LNCAP (cell line): Measurements from ENCODE around the gene PDF.

Experiments used
- CTCF ChIP-seq: fragments of 450-650 bp; IDR thresholded peaks from 2 replicates; pipeline ENCODE4 v1.5.1; 2017; ENCODE audit warnings: mild to moderate bottlenecking

Gene PDF

GRCh38 chr16:69338557-69339288, 8.3 kb upstream of the PDF start:
- no peak for TF ChIP-seq CTCF

GRCh38 chr16:69334696-69335095, 4.3 kb upstream of the PDF start:
- no peak for TF ChIP-seq CTCF

DNA sequence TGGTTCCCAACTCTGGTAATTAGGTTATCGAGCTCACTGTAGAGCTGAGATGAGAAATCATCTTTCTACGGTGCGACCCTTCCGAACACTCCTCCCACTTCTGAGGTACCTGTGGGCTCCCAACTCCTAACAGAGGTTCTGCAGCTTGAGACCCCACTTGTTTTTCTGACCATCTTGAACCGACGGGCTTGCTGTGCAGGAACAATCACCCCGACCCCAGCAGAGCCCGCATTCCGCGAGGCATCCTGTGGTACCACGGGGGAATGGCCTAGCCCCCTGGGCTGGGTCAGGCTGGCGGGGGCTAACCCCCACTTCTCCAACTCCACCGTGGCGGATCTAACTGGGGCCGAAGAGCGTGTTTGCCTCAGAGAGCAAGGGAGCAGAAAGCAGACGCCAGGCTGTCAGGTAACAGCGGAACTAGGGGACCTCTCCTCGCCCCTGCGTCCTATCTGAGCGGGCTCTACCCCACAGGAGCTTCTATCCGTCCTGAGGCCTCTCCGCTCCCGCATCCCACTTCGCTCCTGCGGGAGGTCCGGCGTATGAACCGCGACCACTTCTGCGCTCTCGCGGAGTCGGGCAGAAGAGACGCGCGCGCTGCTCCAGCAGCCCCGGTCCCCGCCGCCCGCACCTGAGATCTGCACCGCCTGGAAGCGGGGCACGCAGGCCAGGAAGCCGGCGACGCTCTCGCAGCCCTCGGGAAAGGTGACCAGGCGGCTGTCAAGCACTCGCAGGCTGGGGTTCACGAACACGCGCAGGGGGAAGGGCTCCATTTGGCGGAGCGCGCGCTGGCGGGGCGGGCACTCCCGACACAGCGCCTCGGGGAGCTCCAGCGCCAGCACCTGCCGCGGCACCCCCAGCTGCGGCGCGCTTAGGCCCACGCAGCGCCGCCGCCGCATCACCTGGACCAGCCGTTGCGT, 761 bp downstream of the PDF start:
- no peak for TF ChIP-seq CTCF

- TF ChIP-seq CTCF: no peak
These were observed 1.5 kb downstream of the PDF start for GRCh38 chr16:69328854-69329316.

- TF ChIP-seq CTCF: no peak
These were observed 2.6 kb downstream of the PDF start for GRCh38 chr16:69327585-69328310.

GRCh38 chr16:69326172-69326873, 4.1 kb downstream of the PDF start:
- no peak for TF ChIP-seq CTCF

- no peak for TF ChIP-seq CTCF
These were observed 4.6 kb downstream of the PDF start for GRCh38 chr16:69325784-69326171.
